ENCODE measurements around the gene CTNNA2.

GRCh38 chr2:80573167-80573566 lies 1060.3 kb downstream of the CTNNA2 start:
- no peak for TF ChIP-seq CTCF (IDR thresholded peaks at IDR 0.05; ENCODE audit: borderline replicate concordance, extremely low read depth, low read length, poor library complexity, severe bottlenecking)
- TF ChIP-seq EZH2 (IDR thresholded peaks at IDR 0.05; ENCODE audit: borderline replicate concordance, low read depth, low read length, severe bottlenecking): no peak
